HEK293T (cell line): ENCODE results near the gene TMEM26.

Source experiments
- BHLHE40 ChIP-seq: fragments of 450-650 bp; IDR thresholded peaks from 2 replicates; pipeline ENCODE4 v1.6.1; 2016; ENCODE audit warnings: mild to moderate bottlenecking, moderate library complexity, borderline replicate concordance
- CTBP1 ChIP-seq: fragments of 450-650 bp; IDR thresholded peaks from 2 replicates; pipeline ENCODE4 v1.6.1; 2016; ENCODE audit warnings: borderline replicate concordance
- ELF4 ChIP-seq: fragments of 450-650 bp; IDR thresholded peaks from 2 replicates; pipeline ENCODE4 v1.6.1; 2017; ENCODE audit warnings: antibody characterized with exemption
- FOXA1 ChIP-seq: fragments of 450-650 bp; IDR thresholded peaks from 2 replicates; pipeline ENCODE4 v1.6.1; 2016; ENCODE audit warnings: mild to moderate bottlenecking
- FOXK2 ChIP-seq: fragments of 450-650 bp; IDR thresholded peaks from 2 replicates; pipeline ENCODE4 v1.6.1; 2016; ENCODE audit warnings: mild to moderate bottlenecking
- FOXM1 ChIP-seq: fragments of 450-650 bp; IDR thresholded peaks from 2 replicates; pipeline ENCODE4 v1.6.1; 2017; ENCODE audit warnings: mild to moderate bottlenecking, borderline replicate concordance
- HDGF ChIP-seq: fragments of 450-650 bp; IDR thresholded peaks from 2 replicates; pipeline ENCODE4 v1.6.1; 2017; ENCODE audit warnings: antibody characterized with exemption, borderline replicate concordance
- LEF1 ChIP-seq: fragments of 450-650 bp; IDR thresholded peaks from 2 replicates; pipeline ENCODE4 v1.6.1; 2017; ENCODE audit warnings: mild to moderate bottlenecking, borderline replicate concordance
- NFRKB ChIP-seq: fragments of 450-650 bp; IDR thresholded peaks from 2 replicates; pipeline ENCODE4 v1.6.1; 2016; ENCODE audit warnings: mild to moderate bottlenecking, moderate library complexity
- SP1 ChIP-seq: fragments of 450-650 bp; IDR thresholded peaks from 2 replicates; pipeline ENCODE4 v1.6.1; 2017
- SUZ12 ChIP-seq: fragments of 450-650 bp; IDR thresholded peaks from 2 replicates; pipeline ENCODE4 v1.6.1; 2016; ENCODE audit warnings: mild to moderate bottlenecking
- ZNF384 ChIP-seq: fragments of 450-650 bp; IDR thresholded peaks from 2 replicates; pipeline ENCODE4 v1.6.1; 2016

DNA sequence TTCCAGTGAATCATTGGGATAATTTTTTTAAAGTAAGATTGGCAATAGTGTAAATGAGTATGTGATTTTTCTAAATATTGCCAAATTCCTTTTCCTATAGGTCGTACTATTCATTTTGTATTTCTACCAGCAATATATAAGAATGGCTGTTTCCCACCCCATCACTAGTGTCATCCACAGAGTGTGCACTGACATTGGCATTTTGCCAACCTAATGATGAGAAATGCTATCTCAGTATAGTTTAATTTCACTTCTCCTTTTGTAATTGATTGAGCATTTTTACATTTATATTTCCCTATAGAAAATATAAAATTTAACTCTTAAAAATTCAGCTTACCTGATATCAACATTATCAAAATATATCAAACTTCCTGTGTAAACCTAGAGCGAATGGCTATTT, 17.6 kb upstream of the TMEM26 start:
- no peak for TF ChIP-seq ZNF384
- TF ChIP-seq CTBP1: no peak
- TF ChIP-seq NFRKB: no peak
- no peak for TF ChIP-seq BHLHE40
- no peak for TF ChIP-seq FOXM1
- TF ChIP-seq SP1: no peak
- TF ChIP-seq LEF1: no peak
- TF ChIP-seq HDGF: no peak
- TF ChIP-seq FOXA1: no peak
- TF ChIP-seq ELF4: no peak
- no peak for TF ChIP-seq SUZ12
- no peak for TF ChIP-seq FOXK2
